Osteoblast (primary cell): Measurements from ENCODE around the gene CTDP1. TPM values are rescaled to one million over a fixed set of nuclear protein-coding genes. Genes with fewer than 3 reads are reported as not detected.

Experiments used
- DNase-seq: peaks from one replicate; pipeline ENCODE4 v3.0.0; 2011; ENCODE audit warnings: low spot score, mixed read lengths; ENCODE audit not compliant: insufficient read length; ENCODE audit errors: missing footprints
- H2AFZ ChIP-seq: 2 replicates; pipeline ENCODE4 v1.6.0; 2011; ENCODE audit warnings: mild to moderate bottlenecking, low read length
- H3K27ac ChIP-seq: 2 replicates; pipeline ENCODE4 v1.5.1; 2011; ENCODE audit warnings: mild to moderate bottlenecking, low read depth, low read length, moderate library complexity
- H3K27me3 ChIP-seq: 2 replicates; pipeline ENCODE4 v1.6.0; 2012; ENCODE audit warnings: mild to moderate bottlenecking, control low read depth, inconsistent platforms, low read length, moderate library complexity; ENCODE audit not compliant: insufficient read depth
- H3K36me3 ChIP-seq: 2 replicates; pipeline ENCODE4 v1.5.1; 2011; ENCODE audit warnings: mild to moderate bottlenecking, low read length, control low read depth, moderate library complexity; ENCODE audit not compliant: insufficient read depth
- H3K4me1 ChIP-seq: 2 replicates; pipeline ENCODE4 v1.5.1; 2011; ENCODE audit warnings: mild to moderate bottlenecking, low read length, control low read depth, moderate library complexity; ENCODE audit not compliant: insufficient read depth
- H3K4me2 ChIP-seq: 2 replicates; pipeline ENCODE4 v1.6.0; 2011; ENCODE audit warnings: mild to moderate bottlenecking, low read length; ENCODE audit not compliant: insufficient read depth
- H3K4me3 ChIP-seq: fragments of 200-600 bp; sonication (generic); 3 replicates; pipeline ENCODE4 v1.5.1; 2012; ENCODE audit warnings: mild to moderate bottlenecking, low read length, inconsistent platforms; ENCODE audit not compliant: insufficient read depth
- H3K79me2 ChIP-seq: 2 replicates; pipeline ENCODE4 v1.6.0; 2012; ENCODE audit warnings: mild to moderate bottlenecking, low read length, control low read depth, inconsistent platforms; ENCODE audit not compliant: insufficient read depth
- H3K9me3 ChIP-seq: 2 replicates; pipeline ENCODE4 v1.5.1; 2011; ENCODE audit warnings: low read depth, low read length, control low read depth
- H4K20me1 ChIP-seq: 2 replicates; pipeline ENCODE4 v1.6.0; 2012; ENCODE audit warnings: mild to moderate bottlenecking, low read length, control low read depth; ENCODE audit not compliant: insufficient read depth
- CTCF ChIP-seq: IDR thresholded peaks from 2 replicates; pipeline ENCODE4 v1.5.1; 2011; ENCODE audit warnings: mild to moderate bottlenecking, low read depth, low read length, moderate library complexity; ENCODE audit errors: extremely low read depth
- total RNA-seq: library from RNA; depleted of rRNA; stranded (reverse); fragments of >200 nt; gene quantifications from 2 replicates; pipeline ENCODE4 v1.2.3, GENCODE V29; 2012

Gene CTDP1
- total RNA-seq, 1 donor: 26.8 TPM

GRCh38 chr18:79803611-79804051, 124.0 kb downstream of the CTDP1 start:
- Histone ChIP-seq H3K36me3 (no peaks in the 10 kb centered on the region), H2AFZ (no peak overlapping the region), H3K27ac (no peak overlapping the region), H3K4me3 (no peak overlapping the region), H3K4me1 (no peaks in the 10 kb centered on the region), H4K20me1 (no peaks in the 10 kb centered on the region), H3K27me3 (peaks cover 22% of the 10 kb centered on the region), H3K4me2 (no peak overlapping the region), H3K79me2 (no peaks in the 10 kb centered on the region), H3K9me3 (no peaks in the 10 kb centered on the region)
- TF ChIP-seq CTCF: no peak
- peak; percentile 73 for DNase-seq

Other genes starting within 250 kb of the CTDP1 start
- gene KCNG2, start 118.1 kb downstream of the CTDP1 start, total RNA-seq: not detected in 2 replicates